GM19438 (cell line): ENCODE results near the gene MORN4.

Experiments used
- ATAC-seq: cut with Tn5 transposase; IDR thresholded peaks from one replicate; pipeline ENCODE4 v1.9.1; 2021; ENCODE audit warnings: low read depth; ENCODE audit not compliant: unreplicated experiment

The MORN4 gene

GRCh38 chr10:97599272-97599619, 34.1 kb downstream of the MORN4 start:
- ATAC-seq, result no peak

DNA sequence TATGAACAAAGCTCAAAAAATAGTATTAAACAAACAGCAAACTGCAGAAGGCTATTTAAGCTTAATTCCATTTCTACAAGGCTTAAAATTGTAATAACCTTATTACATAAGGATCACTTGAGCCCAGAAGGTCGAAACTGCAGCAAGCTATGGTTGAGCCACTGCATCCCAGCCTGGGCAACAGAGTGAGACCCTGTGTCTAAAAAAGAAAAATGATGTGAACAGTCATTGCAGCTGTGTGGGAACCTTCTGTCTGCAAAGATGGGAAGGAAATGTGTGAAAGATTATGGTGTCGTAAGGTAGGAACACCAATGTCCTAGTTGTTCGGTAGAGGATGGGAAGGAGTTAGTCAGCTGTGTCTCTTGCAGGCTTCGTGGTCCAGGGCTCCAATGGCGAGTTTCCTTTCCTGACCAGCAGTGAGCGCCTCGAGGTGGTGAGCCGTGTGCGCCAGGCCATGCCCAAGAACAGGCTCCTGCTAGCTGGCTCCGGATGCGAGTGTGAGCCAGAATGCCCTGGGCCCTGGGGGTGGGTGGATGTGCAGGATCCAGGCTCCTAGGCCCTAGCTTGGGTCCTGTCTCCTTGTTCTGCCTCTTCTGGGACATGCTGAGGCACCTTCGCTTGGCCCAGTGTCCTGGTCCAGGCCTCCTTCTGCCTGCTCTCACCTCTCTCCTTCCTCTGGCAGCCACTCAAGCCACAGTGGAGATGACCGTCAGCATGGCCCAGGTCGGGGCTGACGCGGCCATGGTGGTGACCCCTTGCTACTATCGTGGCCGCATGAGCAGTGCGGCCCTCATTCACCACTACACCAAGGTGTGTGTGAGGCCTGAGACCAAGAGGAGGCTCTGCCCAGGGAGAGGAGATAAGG, 34.7 kb downstream of the MORN4 start:
- ATAC-seq, result no peak

DNA sequence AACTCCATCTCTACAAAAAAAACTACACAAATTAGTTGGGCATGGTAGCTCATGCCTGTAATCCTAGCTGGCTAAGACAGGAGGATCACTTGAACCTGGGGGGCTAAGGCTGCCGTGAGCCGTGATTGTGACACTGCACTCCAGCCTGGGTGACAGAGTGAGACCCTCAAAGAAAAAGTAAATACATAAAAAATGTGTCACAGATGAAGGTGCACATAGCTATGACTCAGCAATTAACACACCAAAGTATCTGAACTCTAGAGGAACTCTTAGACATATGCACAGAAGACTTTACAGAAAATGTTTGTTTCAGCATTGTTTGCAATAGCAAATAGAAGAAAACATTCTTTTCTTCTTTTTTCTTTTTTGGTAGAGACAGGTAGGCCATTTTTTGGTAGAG, 35.5 kb downstream of the MORN4 start:
- no peak for ATAC-seq

GRCh38 chr10:97596101-97597082, 36.9 kb downstream of the MORN4 start:
- no peak for ATAC-seq

- ATAC-seq, result no peak
Observed at GRCh38 chr10:97593421-97593820, 39.9 kb downstream of the MORN4 start.

- no peak for ATAC-seq
Observed at GRCh38 chr10:97590748-97591495, 42.4 kb downstream of the MORN4 start.

DNA sequence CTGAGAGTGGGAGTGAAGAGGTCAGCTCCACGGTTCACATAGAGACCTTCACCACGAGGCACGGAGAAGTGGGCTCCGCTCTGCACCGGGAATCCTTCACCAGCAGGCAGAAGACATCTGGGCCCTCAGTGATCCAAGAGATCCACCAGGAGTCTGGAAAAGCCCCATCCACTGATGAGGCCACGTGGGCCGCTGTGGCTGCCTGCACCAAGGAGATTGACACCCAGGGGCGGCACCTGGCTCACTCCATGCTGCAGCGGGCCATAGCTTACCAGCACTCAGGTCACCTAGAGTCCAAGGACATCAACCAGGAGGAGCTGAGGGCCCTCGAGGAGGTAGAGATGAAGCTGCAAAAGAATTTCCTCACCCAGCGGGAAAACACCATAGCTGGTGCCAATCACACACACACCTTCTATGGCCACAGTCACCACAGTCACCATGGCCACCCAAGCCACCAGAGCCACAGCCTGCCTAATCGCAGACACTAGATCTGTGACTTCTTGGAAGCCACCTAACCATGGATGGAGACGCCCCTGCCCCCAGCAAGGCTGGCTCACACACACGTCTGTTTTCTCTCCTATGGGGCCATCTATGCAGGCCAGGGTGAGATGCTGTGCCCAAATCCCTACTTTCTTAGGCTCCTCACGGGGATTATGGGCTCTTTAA, 43.1 kb downstream of the MORN4 start:
- ATAC-seq, result no peak

GRCh38 chr10:97589479-97589878, 43.8 kb downstream of the MORN4 start, which contains the start of gene C10orf62:
Gene C10orf62 (plus strand): TSS chr10:97589721. CDS start chr10:97589898, 177 bp downstream.
- no peak for ATAC-seq

GRCh38 chr10:97587183-97587582, 46.1 kb downstream of the MORN4 start:
- ATAC-seq, result no peak

- no peak for ATAC-seq
Observed at GRCh38 chr10:97585439-97585811, 47.9 kb downstream of the MORN4 start.

GRCh38 chr10:97584798-97585438, 48.4 kb downstream of the MORN4 start:
- peak; percentile 17 for ATAC-seq

DNA sequence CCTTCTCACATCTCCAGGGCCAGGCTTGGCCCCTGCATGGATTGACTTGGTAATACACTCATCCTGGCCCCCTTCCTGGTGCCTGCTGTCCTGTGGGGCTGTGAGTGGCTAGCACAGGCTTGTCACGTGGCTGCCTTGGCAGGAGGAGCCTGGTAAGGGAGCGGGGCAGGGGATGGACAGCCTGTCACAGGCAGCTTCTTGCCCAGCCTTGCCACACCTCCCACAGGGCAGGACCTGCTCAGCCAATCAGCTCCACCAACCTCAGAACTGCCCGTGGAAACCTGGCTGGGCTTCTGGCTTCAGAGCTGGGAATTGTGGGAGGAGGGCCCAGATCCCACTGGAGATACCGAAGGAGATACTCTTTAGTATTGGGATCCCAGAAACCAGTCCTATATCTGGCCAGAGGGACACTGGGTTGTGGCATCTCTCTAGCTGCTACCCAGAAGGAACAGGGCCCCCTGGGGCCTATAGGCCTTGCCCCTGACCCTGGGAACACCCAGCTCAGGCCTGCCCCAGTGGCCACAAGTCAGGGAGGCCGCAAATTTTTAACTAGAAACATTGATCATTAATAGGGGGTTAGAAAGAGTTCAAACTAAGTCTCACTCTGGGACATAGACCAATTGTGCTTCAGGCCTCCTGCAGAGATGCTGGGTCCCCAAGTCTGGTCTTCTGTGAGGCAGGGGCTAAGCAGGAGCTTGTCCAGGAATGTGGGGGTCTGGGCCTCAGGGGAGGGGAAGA, 49.1 kb downstream of the MORN4 start, which contains the start of gene HOGA1:
TSS of gene HOGA1 (plus strand) at position 330 of the 738 bp plus-strand sequence. CDS start at position 645, 315 bp downstream.
- ATAC-seq, result peak; percentile 65

- no peak for ATAC-seq
Observed at GRCh38 chr10:97583476-97583875, 49.8 kb downstream of the MORN4 start.

DNA sequence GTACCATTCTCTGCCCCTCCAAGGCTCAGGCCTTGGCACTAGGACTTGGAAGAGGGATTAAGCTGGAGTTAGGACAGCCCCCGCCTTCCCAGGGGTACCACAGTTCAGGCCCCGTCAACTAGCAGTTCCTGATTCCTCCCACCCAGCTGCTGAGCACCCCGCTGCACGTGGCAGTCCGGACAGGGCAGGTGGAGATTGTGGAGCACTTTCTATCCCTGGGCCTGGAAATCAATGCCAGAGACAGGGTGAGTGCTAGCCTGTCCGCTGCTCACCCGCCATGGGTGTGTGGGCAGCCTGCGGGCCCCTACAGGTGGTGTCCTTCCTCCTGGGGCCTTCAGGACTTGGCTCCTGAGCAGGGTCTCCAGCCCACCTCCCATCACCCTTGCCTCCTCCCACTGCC, 51.1 kb downstream of the MORN4 start:
- no peak for ATAC-seq

GRCh38 chr10:97580421-97581367, 52.6 kb downstream of the MORN4 start:
- ATAC-seq, result no peak

GRCh38 chr10:97578171-97578844, 55.0 kb downstream of the MORN4 start:
- no peak for ATAC-seq

DNA sequence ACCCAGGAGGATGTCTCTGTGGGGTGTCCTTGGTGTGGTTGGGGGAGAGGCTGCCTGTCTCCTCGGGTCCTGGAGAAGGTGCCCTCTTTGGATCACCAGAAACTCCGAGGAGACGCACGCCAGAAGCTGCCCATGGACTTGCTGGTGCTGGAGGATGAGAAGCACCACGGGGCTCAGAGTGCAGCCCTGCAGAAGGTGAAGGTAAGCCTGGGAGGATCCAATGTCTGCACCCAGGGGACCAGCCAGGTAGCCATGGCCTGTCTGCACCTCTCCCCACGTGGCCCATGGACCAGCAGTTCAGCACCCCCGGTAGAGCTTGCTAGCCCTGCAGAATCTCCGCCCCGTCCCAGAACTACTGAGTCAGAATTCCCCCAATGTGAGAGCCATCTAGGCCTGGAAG, 55.6 kb downstream of the MORN4 start:
- no peak for ATAC-seq
